Measurements from ENCODE around the gene WDFY2.

Gene WDFY2

DNA sequence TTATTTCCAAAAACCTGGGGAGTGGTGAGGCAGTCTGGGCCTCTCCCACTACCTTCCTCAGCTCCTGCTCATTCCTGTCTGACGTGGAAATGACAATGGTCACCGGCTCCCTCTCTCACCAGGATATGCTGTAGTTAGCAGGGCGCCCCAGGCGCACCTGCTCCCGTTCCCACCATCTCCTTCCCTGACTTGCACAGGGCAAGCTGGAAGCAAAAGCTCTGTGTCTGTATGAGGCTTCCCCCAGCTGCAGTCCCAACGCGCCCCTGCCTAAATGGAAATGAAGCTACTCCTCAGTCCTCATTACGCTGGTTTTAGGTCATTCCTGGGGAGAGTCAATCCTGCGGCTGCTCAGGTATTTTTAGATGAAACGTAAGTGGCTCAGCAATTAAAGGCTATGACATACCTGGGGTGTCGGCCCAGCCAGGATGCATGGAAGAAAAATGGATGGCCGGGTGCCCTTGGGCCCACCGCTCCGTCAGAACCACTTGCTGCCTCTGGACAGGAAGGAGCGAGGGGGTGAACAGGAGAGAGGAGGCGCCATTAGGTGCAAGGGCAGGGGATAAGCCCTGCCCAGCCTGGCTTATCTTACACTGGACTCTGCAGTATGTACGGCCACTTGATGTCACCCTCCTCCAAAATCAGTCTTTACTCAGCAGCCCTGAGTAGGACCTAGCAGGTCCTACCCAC is 187.3 kb downstream of the WDFY2 start:
- DNase-seq (ENCODE audit: low read depth): no peak

DNA sequence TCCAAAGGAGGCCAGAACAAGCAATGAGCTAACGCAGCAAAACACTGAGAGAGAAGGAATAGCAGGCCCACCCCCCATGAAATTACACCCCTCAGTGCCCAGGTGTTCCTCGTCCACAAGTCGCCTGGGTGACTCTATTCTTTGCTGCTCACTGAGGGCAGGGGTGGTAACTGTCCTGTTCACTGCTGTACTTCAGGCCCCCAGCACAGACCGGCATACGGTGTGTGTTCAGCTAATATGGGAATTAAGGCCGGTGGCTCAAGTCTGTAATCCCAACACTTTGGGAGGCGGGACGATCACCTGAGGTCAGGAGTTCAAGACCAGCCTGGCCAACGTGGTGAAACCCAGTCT is 187.8 kb downstream of the WDFY2 start:
- DNase-seq (ENCODE audit: low read depth): no peak

DNA sequence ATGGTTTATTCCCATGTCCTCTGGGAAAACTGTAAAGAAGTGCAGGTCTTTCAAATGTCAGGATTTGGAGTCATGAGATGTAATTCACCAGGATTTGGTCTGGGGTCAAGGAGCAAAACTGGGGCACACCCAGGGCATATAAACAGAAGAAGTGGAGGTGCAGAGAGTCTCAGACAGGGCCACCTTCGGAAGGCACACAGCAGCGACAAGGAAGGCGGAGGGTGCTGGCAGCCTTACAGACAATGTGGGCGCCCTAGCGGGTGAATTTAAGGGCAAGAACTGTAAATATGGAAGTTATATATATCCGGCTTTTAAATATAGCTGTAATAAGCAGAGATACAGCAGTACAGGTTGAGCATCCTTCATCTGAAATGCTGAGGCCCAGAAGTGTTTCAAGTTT is 188.5 kb downstream of the WDFY2 start:
- DNase-seq (ENCODE audit: low read depth): no peak

DNA sequence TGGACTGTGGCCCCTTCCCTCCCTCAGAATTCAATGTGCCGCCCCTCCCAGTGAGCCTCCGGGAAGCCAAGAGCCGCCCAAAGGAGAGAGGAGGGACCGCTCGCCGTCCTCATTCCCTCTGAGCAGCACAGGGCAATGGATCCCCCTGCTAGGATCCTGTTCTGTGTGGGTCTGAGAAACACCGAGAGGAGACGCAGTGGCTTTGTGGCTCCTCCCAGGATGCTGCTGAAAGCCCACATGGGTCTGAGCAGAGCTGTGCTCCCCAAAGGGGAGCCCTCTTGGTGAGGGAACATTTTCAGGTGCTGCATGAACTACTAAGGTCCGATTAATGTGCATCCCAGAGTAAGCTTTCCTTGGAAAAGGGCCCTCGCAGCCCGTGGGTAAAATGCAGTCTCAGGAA is 189.3 kb downstream of the WDFY2 start:
- no peak for DNase-seq (ENCODE audit: low read depth)

DNA sequence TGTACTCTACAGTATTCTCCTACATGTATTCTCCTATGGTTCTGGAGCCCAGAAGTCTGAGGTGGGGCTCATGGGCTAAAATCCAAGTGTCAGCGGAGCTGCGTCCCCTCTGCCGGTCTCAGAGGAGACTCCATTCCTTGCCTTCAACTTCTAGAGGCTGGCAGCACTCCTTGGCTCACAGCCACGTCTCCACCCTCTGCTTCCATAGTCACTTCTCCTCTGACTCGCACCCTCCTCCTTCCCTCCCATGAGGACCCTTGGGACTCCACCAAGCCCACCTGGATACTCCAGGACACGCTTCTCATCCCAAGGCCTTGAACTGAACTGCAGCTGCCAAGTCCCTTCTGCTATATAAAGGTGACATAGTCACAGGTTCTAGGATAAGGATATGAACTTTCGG is 191.9 kb downstream of the WDFY2 start:
- DNase-seq (ENCODE audit: low read depth): no peak

DNA sequence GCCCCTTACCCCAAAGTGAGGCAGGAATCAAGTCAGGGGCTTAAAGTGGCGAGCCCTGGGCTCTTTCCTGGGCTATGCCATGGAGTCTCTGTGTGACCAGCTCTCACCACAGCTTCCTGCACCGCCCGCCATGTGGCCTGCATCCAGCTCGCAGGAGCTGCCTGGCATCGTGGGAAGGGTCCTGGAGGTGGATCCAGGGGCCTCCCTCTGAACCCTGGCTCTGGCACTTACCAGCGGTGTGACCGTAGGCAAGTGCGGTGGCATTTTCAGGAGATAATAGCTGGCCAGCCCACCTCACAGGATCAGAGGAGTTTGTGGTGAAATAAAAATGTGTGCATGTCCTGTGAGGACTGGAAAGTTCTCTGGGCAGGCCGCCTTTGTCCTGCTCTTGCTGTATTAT is 193.7 kb downstream of the WDFY2 start:
- DNase-seq (ENCODE audit: low read depth): no peak

DNA sequence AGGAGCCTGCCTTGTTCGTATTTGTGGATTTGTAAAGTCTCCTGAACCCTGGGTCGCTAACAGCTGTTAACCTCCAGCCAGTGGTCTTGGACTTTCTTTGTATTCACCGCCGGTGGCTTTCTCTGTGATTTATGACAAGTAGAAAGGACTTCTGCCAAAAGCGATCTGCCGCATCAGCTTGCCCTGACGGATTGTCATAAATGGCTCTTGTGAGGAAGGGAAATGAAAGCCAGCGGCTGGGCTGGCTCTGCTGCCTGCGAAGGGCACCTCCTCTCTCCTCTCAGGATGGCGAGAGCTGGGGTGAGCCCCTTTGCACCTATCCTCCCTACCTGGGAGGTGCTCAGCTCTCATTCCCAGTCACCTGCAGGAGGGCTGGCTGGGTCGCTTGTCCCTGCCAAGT is 194.1 kb downstream of the WDFY2 start:
- no peak for DNase-seq (ENCODE audit: low read depth)

DNA sequence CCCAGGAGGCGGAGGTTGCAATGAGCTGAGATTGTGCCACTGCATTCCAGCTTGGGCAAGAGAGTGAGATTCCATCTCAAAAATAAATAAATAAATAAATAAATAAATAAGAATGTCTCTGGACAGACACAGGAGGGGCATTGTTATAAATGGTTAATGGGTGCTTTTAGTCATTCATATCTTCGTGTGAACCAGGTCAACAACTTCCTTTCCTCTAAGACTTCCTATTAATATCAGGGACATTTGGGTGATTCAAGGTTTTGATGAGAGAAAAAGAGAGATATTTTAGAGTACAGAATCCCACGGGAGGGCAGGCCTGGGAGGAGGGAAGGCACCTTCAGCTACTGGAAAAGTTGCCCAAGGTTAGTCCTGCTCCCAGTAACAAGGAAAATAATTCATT is 195.8 kb downstream of the WDFY2 start:
- no peak for DNase-seq (ENCODE audit: low read depth)

DNA sequence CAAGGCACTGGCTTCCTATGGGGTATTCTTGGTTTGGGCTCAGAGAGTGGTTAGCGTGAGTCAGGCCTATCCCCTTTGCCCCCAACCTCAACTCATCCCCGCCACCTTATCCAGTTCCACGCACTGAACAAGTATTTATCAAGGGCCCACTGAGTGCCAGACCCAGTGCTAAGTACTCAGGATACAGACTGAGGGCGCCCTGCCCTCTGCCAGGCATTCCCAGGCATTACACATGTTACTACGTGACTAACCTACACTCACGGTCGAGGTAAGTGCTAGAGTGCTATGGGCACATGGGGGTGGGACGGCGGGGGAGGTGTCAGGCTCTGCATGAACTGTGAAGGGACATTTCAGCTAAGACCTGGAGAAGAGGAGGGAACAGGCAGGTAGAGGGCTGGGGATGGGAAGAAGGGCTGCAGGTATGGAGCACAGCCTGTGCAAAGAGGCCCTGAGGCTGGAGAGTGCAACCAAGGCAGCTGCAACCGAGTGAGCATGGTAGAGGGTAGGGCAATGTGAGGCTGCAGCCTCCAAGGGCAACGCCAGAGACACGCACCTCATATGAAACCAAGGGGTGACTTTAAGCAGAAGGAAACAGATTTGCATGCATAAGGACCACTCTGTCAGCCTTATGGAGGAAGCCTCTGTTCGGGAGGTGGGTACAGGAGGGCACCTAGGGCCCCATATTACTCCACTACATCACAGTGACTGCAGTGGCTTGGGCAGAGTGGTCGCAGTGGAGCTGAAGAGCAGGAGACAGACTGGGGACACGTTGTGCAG is 197.2 kb downstream of the WDFY2 start:
- DNase-seq (ENCODE audit: low read depth): no peak

DNA sequence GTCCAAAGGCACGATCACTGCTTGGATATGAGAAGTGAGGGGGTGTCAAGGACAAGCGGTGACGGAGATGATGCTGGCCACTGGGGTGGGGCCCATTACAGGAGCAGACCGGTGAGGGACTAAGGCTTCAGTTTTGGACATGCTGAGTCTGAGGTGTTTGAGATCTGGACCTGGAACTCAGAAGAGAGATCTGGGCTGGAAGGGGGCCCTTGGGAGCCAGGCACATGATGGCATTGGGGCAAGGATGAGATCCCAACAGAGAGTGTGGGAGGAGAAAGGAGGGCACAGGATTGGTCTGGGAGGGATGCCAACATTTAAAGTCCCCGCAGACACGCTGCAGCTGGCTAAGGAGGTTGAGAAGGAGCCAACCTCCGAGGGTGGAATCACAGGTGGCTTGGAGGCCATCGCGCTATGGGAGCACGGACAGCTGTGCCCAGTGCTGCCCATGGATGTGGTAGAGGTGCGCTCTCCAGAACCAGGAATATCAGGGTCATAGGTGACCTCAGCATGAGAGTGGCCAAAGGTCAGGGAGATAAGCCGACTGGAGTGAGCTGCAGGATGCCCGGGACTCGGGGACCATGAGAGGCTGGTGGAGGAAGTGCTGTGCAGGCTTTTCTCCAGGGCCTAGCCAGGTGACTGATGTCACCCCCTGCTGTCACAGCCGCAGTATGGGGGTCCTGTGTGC is 197.9 kb downstream of the WDFY2 start:
- no peak for DNase-seq (ENCODE audit: low read depth)

DNA sequence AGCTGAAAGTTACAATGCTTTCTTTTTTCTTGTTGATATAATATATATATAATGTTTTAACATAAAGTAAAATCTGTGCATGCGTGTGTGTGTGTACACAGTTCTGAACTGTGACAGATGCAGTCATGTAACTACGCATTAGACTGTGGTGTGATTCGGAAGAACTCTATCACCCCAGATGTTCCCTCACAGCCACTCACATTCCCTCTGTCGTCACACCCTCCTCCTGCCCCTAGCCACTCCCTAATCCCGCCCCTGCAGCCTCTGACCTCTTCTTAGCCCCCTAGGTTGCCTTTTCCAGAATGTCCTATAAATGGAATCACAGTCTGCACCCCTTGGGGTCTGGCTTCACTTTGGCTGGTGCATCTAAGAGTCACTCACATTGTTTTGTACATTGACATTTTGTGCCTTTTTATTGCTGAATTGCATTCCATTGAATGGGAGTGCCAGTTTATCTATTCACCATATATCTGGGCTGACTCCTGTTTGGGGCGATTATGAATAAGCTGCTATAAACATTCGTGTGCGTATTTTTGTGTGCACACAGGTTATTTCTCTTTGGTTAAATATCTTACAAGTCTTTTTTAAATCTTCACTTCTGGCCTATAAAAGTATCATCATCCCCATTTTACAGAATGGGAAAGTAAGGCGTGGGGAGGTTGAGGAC is 199.3 kb downstream of the WDFY2 start:
- DNase-seq (ENCODE audit: low read depth): no peak

DNA sequence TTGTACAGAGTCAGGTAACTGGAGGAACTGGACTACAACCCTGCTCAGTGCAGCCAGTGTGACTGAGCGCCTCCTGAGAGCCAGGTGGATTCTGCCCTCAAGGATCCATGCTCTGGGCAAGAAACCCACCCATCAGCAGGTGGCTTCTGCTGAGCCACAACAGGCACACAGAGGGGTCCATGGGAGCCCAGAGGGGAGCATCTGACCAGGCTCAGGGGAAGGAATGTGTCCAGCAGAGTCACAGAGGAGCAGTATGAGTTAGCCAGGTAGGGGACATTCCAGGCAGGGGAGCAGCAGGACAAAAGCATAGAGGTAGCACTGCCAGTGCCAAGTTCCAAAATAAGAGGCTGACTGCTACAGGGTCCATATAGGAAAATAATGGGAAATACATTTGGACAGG is 199.8 kb downstream of the WDFY2 start:
- DNase-seq (ENCODE audit: low read depth): no peak

DNA sequence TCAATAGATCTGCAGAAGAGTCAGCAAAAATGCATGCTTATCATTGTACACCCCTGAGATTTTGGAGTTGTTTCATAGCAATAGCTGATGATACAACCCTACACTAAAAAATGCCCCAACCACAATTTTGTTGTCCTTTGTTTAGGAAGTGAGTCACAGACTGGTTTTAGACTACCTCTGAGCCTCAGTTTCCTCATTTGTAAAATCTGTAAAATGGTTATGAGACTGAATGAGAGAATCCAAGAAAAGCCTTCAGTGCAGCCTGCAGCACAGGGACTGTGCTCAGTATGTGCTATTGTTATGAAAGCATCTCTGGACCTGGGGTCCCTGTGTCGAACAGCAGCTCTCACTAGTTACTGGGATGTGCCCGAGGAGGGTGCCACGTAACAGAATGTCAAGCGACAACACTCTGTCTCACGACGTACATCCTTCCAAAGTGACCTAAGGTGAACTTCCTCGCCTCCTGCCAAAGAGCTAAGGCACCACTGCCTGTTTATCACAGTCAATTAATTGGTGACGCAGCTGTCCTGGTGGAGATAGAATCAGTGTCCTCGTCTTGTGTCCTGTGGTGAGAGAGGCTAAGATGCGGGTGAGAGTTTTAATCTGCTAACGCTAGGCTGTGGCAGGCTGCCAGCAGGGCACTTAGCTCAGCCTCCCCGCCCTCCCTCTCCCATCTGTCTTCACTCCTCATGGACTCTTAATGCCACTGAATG is 201.6 kb downstream of the WDFY2 start:
- no peak for DNase-seq (ENCODE audit: low read depth)

DNA sequence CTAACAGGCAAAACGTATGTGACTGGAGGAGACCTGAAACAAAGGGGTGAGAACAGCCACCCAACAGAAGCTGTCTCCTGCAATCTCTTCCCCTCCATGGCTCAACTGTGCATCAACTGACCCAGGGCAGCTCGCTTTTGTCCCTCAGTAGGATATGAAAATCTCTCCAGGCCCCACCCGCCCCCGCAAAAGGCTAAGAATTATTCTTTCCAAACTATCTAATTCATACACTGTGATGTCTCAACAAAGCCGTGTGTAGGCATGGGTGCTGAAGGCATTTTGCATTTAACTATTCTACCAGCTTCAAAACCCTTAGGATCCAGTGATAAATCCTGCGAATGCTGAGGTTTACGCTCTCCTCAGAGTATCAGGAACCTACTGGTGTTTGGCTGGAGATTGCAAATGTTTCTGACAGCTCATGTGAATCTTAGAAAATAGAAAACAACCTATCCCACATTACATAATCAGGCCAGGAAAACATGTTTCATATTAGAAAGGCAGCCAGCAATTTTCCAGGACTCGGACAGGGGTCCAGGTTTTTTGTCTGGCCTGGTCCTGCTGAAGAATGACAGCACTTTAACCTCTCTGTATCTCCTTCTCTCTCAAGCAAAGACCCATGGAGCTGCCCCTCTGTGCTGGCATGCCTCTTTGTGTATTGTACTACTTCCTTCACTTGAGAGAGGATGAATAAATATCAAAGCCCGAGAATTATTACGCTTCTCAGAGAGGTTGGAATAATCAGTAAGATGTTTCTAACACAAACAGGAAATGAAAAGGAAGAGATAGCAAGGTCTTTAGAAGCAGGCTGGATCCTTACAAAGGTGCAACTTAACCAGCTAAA is 202.4 kb downstream of the WDFY2 start:
- no peak for DNase-seq (ENCODE audit: low read depth)

DNA sequence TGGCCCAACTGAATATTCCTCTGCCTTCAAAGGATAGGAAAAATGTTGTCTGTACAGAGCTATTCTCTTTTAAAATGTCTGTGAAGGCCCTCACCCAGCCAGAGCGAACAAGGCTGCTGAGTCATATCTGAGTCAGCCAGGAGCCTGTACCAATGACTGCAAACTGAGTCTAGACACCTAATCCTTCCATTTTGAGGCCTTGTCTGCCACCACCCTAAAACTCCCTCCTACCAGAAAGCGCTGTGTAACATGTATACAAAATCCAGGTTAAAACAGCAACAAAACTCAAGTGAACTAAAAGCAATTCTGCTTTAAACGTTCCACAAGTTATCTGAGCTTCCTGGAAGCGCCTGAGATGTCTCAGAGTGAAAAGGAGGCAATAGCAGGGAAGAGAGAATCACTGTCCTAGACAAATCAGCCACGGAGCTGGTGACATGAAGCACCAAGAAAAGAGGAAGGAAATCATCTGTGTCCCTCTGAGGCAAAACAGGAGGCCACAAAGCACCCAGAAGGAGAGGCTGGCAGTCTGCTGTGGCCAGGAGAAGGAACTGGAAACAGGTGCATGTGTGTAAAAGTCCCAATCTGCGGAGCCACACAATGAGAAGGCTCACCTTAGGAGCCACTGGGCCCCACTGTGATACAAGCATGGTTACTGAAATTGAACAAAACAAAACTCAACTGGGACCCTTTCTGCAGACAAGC is 209.5 kb downstream of the WDFY2 start:
- DNase-seq (ENCODE audit: low read depth): no peak

DNA sequence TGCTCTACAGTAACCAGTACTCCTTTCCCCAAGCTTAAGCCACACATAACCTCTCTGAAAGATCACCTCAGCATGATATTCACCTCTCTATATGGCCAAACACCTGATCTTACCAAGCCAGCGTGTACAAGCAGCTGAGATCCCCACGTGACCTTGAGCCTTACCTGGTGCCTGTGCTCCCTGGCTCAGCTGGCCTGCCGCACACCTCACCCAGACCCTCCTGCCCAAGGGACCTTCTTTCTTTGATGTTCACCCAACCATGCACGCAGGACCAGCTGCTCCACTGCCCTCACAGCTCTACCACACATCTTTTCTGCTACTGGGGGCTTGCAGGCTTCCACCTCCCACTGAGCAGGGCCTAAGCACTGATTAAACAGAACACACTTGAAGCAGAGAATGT is 210.7 kb downstream of the WDFY2 start:
- no peak for DNase-seq (ENCODE audit: low read depth)

DNA sequence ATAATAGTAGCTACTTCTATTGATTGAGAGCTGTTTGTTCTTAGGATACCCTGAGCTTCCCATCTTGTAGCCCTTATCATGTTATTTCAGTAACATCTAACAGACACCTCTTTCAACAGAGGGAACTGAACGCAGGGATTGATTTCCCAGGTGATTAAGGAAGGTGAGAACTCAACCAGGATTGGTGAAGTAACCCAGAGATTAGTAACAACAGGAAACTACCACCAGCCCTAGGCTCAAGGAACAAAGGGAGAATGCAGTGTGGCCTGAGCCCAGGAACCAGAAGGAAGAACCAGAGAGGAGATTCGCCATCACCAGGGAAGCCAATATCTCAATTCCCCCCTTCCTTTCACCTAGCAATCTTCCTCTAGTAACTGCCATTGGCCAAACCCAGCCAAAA is 211.2 kb downstream of the WDFY2 start:
- DNase-seq (ENCODE audit: low read depth): no peak

DNA sequence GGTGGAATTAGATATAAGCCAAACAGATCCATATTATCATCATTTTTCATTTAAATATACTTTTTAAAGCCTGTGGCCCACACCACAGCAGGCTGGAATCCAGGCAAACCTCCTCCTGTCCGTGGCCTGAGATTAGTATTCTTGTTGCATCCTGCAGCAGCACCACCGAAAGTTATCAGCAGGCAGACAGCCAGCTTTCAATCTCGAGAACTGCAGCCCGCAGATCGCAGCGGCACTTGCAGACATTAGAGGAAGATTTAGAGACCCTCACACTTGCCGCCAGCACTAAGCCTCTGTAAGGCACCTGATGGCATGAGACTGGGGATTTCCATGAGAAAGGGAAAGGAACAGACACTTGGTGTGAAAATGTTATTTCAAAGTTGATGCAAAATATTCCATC is 212.3 kb downstream of the WDFY2 start:
- DNase-seq (ENCODE audit: low read depth): no peak

DNA sequence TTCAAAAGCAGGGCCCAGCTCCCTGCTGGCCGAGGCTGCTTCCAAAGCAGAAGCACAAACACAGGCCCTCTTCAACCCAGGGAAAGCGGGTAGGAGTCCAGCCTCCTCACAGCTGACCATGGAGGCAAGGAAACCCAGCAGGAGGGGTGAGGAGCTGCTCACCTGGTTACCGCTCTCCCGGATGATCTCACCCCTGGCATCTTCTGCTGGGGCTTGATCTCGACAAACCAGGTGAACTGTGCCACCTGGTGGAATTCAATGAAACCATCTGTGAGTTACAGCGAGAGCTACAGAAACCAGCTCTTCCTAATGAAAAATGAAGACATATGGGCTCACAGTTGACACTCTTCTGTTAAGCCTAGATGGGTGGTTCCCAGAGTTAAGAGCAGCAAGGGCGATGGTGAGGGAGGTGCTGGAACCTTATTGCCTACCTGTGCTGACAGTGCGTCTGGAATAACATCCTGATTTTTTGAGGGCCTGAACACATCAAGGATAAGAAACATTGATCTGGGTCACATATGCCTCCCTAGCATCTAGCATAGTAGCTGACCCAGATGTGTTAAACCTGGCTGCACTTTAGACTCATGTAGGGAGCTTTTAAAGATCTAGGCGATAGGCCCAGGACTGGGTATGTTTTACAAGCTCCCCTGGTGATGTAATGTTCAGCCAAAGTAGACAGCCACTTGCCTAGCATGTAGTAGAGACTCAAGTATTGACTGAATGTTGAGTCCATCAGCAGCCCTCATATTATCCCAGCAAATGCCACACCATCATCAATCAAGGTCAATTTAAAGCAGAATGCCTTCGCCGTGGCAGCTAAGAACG is 213.6 kb downstream of the WDFY2 start:
- peak; percentile 34 for DNase-seq (ENCODE audit: low read depth)

DNA sequence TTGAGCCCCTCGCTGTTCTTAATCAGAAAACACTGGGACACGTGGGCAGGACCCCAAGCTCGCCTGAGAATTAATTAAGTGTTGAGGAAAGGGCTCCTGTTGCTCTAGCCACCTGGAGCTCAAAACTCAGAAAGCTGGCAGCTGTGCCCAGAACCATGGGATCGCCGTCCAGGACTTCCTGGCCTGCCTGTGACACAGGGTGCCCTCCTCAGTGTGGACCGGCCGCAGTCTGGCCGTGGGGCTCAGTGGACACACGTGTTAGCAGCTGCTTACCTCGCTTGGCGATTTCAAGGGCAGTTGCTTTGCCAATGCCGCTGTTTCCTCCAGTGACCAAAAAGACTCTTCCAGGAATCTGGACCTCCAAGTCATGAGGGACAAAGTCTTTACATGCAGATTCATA is 215.0 kb downstream of the WDFY2 start:
- no peak for DNase-seq (ENCODE audit: low read depth)
